Posterior cingulate gyrus (tissue), 11 donors: Measurements from ENCODE around the gene ZNF738.

Experiments used
- DNase-seq, 10 donors: peaks; one replicate each; pipeline versions ENCODE4 v3.0.0 to v3.0.0-alpha.2; 2020 to 2021; ENCODE audit warnings: mixed read lengths in 3 of 10
- intact Hi-C: fragments of 100-400 bp; cut with DNase I; formaldehyde crosslinking; loops from one replicate; pipeline ENCODE4 v1.15.1; 2023

ZNF738 gene

DNA sequence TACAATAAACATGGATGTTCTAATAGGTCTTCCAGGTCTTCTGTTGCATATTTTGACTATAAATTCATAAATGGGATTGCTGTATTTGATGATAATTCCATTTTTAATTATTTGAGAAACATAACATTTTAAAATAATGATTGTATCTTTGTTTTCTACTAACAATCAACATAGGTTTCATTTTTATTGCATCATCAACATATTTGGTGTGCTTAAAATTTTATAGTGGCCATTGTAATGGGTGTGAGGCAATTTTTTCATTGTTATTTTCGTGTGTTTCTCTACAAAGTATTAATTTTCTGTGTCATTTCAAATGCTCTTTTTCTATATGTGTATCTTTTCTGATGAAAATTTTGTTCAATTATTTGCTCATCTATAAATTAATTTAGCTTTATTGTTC is 51.4 kb downstream of the ZNF738 start:
- DNase-seq, result no peak
- intact Hi-C loops, result no loop called here

DNA sequence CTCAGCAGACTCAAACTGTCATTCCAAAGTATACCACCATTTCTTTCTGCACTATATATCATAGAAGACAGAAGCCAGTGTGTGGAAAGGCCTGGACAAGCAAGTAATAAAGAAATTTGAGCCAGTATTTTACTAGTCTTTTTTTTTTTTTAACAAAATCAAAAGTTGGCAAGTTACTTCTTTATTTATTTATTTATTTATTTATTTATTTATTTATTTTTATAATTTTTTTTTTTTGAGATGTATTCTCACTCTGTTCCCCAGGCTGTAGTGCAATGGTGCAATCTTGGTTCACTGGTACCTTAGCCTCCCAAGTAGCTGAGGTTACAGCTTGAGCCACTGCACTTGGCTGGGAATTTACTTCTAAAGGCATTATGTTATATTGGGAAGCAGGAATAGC is 63.4 kb downstream of the ZNF738 start:
- no peak for DNase-seq
- intact Hi-C loops, result no loop called here

- no peak for DNase-seq
- intact Hi-C loops, result no loop called here
Measured at GRCh38 chr19:21423057-21424041, 64.5 kb downstream of the ZNF738 start.
